ENCODE results near the gene ONECUT2.
"Not testable (repeated sequence)": the region's sequence is repeated elsewhere in the genome, so short reads cannot be mapped to it uniquely, and the experiment has no call there.

Gene ONECUT2

DNA sequence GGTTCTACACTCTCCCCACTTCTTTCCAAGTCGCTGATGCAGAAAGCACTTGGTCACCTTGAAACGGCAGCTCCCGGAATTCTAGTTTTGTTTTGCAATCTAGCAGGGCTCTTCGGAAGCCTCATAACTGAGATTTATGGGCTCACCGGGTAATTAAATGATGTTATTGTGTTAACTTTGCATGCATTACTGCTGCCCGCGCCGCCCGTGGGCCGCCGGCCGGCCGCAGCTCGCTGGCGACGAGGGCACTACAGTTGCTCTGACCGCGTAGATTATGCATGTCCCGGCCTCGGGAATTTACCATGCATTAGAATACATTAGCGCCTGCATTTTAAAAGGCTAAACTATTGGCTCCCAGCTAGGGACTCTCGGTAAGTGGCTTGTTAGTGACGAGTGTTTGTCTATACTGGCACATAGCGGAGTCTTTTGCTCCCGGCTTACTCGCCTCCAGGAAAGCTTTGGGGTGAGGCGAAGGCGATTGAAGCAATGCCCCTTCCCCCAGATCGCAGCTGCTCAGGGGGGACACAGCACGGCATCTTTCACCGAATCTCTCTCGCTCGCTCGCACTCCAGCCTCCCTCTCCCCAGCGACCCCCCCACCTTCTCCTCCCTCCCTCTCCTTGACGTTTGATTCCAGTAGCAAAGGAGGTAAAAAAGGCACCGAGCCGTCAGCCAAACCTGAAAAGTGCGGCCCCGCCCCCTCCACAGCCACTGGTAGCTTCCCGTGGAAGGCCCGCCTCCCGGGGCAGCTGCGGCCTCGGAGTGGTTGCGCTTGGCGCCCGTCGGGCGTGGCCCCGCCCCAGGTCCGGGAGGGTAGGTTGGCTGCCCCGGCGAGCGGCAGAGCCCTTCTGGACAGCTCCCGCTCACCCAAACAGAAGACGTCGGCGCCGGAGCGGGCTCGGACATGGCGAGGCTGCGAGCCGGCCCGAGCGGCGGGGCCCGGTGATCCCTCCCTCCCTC, at the start of gene ONECUT2:
ONECUT2 (plus strand) TSS at position 839 of the 959 bp plus-strand sequence. CDS start 343 bp downstream, outside the sequence.
- no peaks in the 10 kb centered on the region for H3K9me3 Mint-ChIP-seq
- peaks cover 8% of the 10 kb centered on the region for H3K36me3 Mint-ChIP-seq (ENCODE audit: low read depth)
- H3K4me1 Mint-ChIP-seq (ENCODE audit: low read depth), result peaks cover 8% of the 10 kb centered on the region
- H3K27ac Mint-ChIP-seq, result peak within 1 kb of the TSS; percentile 52
- H3K4me3 Mint-ChIP-seq, result no peak within 1 kb of the TSS
- H3K27me3 Mint-ChIP-seq (ENCODE audit: low read depth), result peaks cover 91% of the 10 kb centered on the region

DNA sequence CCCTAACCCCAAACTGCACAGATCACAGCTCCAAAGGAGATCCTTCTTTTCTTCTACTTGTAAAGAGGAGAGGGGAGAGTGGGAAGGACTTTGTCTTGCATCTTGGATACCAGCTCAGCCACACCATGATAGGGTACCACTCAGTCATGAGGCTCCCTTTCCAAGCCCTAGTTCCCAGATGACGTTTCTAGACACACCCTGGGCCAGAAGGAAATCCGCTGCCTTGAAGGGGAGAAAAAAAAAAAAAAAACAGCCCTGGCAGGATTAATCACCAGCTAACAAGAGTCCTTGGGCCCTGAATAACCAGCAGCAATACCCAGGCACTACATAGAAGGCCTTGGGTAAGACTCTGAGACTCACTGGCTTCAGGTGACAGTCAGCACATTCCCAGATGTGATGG, 45.9 kb upstream of the ONECUT2 start:
- Mint-ChIP-seq H3K4me1 (ENCODE audit: low read depth) (no peaks in the 10 kb centered on the region), H3K9me3 (no peaks in the 10 kb centered on the region), H3K36me3 (ENCODE audit: low read depth) (no peaks in the 10 kb centered on the region), H3K27me3 (ENCODE audit: low read depth) (no peaks in the 10 kb centered on the region), H3K27ac (no peak overlapping the region), H3K4me3 (no peak overlapping the region)

DNA sequence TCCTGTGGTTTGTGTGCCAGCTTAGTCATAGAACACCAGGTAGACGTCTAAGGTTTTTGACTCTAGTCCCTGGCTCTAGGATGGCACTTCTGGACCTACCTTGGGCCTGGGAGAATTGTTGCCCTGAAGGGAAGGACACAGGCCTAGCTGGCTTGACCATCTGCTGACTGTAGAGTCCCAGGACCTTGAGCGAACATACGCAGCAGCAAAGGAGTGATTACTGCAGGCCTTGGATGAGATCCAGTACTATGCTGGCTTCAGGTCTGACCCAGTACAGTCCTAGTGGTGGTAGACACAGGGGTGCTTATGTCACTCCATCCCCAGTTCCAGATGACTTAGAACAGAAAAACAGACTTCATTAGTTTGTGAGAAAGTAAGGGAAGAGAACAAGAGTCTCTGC, 45.1 kb upstream of the ONECUT2 start:
- H3K36me3 Mint-ChIP-seq (ENCODE audit: low read depth), result no peaks in the 10 kb centered on the region
- no peak overlapping the region for H3K4me3 Mint-ChIP-seq
- no peaks in the 10 kb centered on the region for H3K4me1 Mint-ChIP-seq (ENCODE audit: low read depth)
- no peaks in the 10 kb centered on the region for H3K27me3 Mint-ChIP-seq (ENCODE audit: low read depth)
- no peaks in the 10 kb centered on the region for H3K9me3 Mint-ChIP-seq
- no peak overlapping the region for H3K27ac Mint-ChIP-seq

DNA sequence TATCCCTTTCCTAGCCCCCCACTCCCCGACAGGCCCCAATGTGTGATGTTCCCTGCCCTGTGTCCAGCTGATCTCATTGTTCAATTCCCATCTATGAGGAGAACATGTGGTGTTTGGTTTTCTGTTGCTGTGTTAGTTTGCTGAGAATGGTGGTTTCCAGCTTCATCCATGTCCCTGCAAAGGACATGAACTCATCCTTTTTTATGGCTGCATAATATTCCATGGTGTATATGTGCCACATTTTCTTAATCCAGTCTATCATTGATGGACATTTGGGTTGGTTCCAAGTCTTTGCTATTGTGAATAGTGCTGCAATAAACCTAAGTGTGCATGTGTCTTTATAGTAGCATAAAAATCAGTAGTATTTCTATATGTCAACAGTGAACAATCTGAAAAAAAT, 40.4 kb upstream of the ONECUT2 start:
- H3K27ac Mint-ChIP-seq; H3K4me1 Mint-ChIP-seq (ENCODE audit: low read depth); H3K27me3 Mint-ChIP-seq (ENCODE audit: low read depth); H3K4me3 Mint-ChIP-seq; H3K9me3 Mint-ChIP-seq; H3K36me3 Mint-ChIP-seq (ENCODE audit: low read depth): not testable (repeated sequence)

DNA sequence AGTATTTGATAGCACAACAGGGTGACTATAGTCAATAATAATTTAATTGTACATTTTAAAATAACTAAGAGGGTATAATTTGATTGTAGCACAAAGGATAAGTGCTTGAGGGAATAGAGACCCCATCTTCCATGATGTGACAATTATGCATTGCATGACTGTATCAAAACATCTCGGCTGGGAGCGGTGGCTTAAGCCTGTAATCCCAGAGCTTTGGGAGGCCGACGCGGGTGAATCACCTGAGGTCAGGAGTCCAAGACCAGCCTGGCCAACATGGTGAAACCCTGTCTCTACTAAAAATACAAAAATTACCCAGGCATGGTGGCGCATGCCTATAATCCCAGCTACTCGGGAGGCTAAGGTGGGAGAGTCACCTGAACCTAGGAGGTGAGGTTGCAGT, 38.3 kb upstream of the ONECUT2 start:
- not testable (repeated sequence) for H3K27me3 Mint-ChIP-seq (ENCODE audit: low read depth)

DNA sequence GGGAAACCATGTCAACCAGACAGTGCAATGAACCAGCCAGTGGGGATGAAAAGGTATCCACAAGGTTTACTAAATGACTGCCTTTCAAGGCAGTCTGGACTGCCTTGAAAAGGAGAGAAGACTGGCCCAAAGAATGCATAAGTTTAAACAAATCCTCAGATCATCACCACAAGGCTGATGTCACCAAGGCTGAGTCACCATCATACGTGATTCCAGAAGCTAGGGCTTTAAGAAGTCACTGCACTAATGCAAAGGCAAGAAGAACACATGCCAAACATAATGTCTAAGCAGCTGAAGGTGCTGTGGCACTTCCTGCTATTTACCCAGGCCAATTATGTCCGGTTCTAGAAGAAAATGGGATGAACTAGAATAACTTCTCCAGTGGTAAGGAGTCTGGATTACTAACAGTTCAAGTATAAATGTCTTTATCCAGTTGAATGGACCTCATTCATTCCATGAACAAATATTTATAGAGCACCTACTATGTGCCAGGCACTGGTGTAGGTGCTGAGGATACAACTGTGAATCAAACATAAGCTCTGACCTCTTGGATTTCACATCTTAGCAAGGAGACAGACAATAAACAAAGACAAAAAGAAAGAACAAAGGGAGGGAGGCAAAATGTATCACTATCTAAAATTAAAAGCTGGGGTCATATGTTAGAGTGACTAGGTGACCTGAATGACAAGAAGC, 37.6 kb upstream of the ONECUT2 start:
- H3K27ac Mint-ChIP-seq, result no peak overlapping the region
- H3K36me3 Mint-ChIP-seq (ENCODE audit: low read depth), result no peaks in the 10 kb centered on the region
- no peaks in the 10 kb centered on the region for H3K4me1 Mint-ChIP-seq (ENCODE audit: low read depth)
- no peak overlapping the region for H3K4me3 Mint-ChIP-seq
- H3K27me3 Mint-ChIP-seq (ENCODE audit: low read depth), result no peaks in the 10 kb centered on the region
- H3K9me3 Mint-ChIP-seq, result no peaks in the 10 kb centered on the region

More for the DNA sequence above, 38.3 kb upstream of the ONECUT2 start:
- H3K9me3 Mint-ChIP-seq; H3K4me3 Mint-ChIP-seq; H3K4me1 Mint-ChIP-seq (ENCODE audit: low read depth); H3K36me3 Mint-ChIP-seq (ENCODE audit: low read depth); H3K27ac Mint-ChIP-seq: not testable (repeated sequence)

DNA sequence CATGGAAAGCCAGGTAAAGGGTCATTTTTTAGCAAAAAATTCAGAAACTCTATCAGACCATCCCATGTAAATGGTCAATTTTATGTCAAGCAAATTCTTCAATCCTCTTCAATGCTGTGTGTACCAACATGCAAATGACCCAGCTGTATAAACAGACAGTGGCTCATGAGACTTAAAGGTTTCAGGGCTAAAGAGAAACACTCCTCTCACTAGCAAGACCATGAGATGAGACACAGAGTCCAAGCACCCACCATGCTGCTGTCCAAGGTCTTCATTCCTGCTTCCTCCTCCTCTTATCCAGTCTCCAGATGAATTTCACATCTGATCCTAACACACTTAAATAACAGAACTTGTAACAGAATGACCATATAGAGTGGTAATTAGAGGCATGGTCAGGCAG, 30.8 kb upstream of the ONECUT2 start:
- H3K9me3 Mint-ChIP-seq, result no peaks in the 10 kb centered on the region
- no peaks in the 10 kb centered on the region for H3K4me1 Mint-ChIP-seq (ENCODE audit: low read depth)
- H3K27ac Mint-ChIP-seq, result no peak overlapping the region
- H3K4me3 Mint-ChIP-seq, result no peak overlapping the region
- no peaks in the 10 kb centered on the region for H3K36me3 Mint-ChIP-seq (ENCODE audit: low read depth)
- H3K27me3 Mint-ChIP-seq (ENCODE audit: low read depth), result no peaks in the 10 kb centered on the region

DNA sequence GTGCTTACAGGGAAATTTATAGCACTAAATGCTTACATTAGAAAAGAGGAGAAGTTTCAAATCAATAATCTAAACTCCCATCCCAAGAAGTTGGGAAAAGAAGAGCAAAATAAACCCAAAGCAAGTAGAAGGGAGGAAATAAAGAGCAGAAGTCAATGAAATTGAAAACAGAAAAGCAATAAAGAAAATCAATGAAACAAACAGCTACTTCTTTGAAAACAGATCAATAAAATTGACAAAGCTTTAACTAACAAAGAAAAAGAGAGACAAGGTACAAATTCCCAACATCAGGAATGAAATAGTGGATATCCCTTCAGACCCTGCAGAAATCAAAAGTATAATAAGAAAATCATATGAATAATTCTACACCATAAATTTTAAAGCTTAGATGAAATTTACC, 25.5 kb upstream of the ONECUT2 start:
- Mint-ChIP-seq H3K27ac (no peak overlapping the region), H3K4me1 (ENCODE audit: low read depth) (no peaks in the 10 kb centered on the region), H3K9me3 (no peaks in the 10 kb centered on the region), H3K27me3 (ENCODE audit: low read depth) (no peaks in the 10 kb centered on the region), H3K4me3 (no peak overlapping the region), H3K36me3 (ENCODE audit: low read depth) (no peaks in the 10 kb centered on the region)

DNA sequence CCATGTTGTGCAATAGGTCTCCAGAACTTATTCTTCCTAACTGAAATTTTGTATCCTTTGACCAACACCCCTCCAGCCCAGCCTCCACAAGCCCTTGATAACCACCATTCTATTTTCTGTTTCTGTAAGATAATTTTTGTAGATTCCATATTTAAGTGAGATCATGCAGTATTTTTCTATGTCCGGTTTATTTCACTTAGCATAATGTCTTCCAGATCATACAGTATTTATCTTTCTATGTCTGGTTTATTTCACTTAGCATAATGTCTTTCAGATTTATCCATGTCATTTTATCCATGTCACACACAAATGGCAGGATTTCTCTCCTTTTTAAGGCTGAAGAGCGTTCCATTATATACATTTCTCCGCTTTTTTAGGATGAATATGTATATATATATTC, 24.4 kb upstream of the ONECUT2 start:
- Mint-ChIP-seq H3K27ac (no peak overlapping the region), H3K9me3 (no peaks in the 10 kb centered on the region), H3K4me3 (no peak overlapping the region), H3K27me3 (ENCODE audit: low read depth) (no peaks in the 10 kb centered on the region), H3K36me3 (ENCODE audit: low read depth) (no peaks in the 10 kb centered on the region), H3K4me1 (ENCODE audit: low read depth) (no peaks in the 10 kb centered on the region)

DNA sequence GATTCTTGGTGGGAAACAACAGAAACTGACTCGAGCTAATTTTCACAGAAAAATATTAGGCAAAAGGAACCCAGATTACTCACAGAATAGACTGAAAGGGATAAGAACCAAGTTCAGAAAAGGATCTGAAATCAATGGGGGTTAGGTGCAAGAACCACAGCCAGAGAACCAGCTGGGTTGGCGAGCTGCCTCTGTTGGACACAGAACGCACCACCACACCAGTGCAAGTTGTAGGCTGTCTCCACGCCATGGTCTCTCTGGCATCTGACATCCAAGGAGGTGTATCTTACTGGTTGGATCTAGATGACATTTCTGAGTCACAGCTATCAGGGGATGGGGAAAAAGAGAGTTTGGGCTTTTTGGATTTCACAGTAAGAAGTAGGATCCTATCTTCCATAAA, 18.6 kb upstream of the ONECUT2 start:
- Mint-ChIP-seq H3K27ac (no peak overlapping the region), H3K4me3 (no peak overlapping the region), H3K36me3 (ENCODE audit: low read depth) (no peaks in the 10 kb centered on the region), H3K4me1 (ENCODE audit: low read depth) (no peaks in the 10 kb centered on the region), H3K9me3 (no peaks in the 10 kb centered on the region), H3K27me3 (ENCODE audit: low read depth) (no peaks in the 10 kb centered on the region)

DNA sequence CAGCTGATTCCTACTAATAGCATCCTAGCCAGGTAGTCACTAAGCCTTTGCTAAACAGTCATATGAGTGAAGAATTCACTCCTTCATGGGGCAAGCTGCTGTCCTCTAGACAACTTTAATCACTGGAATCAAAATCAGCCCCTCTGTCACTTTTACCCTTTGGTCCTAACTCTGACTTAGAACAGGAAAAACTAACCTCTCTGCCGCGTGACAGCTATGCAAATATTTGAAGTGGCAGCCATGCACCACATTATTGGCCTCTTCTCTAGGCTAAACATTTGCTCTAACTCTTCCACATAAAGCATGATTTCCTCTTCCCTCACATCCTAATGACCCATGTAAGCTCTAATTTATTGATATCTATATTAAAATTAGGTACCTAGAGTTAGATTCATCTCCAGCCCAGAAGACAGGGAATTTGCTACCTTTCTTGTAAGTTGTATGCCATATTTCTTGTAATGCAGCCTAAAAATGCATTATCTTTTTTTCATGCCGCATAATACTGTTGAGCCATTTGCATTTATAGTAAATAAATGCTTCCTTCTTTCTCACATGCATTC, 12.8 kb upstream of the ONECUT2 start:
- Mint-ChIP-seq H3K4me3 (no peak overlapping the region), H3K36me3 (ENCODE audit: low read depth) (no peaks in the 10 kb centered on the region), H3K27me3 (ENCODE audit: low read depth) (peaks cover 29% of the 10 kb centered on the region), H3K9me3 (no peaks in the 10 kb centered on the region), H3K27ac (no peak overlapping the region), H3K4me1 (ENCODE audit: low read depth) (no peaks in the 10 kb centered on the region)

DNA sequence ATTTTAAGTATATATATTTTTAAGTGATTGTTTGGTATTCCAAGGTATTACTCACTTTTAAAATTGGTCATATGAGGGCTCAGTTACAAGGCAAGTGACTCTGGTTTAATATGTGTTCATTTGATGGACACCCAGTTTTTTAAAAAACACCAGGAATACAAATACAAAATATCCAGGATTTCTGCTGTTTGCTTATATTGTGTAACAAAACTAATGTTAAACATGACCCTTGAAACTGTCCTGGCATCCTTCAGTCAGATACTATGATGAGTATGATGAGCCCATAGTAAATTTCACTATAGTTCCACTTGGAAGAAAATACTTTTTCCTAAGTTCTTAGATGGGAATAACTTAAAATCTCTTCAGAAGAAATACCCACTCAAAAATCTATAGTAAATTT, 11.4 kb upstream of the ONECUT2 start:
- H3K36me3 Mint-ChIP-seq (ENCODE audit: low read depth), result no peaks in the 10 kb centered on the region
- no peaks in the 10 kb centered on the region for H3K9me3 Mint-ChIP-seq
- no peak overlapping the region for H3K27ac Mint-ChIP-seq
- H3K4me1 Mint-ChIP-seq (ENCODE audit: low read depth), result no peaks in the 10 kb centered on the region
- H3K4me3 Mint-ChIP-seq, result no peak overlapping the region
- peaks cover 31% of the 10 kb centered on the region for H3K27me3 Mint-ChIP-seq (ENCODE audit: low read depth)

DNA sequence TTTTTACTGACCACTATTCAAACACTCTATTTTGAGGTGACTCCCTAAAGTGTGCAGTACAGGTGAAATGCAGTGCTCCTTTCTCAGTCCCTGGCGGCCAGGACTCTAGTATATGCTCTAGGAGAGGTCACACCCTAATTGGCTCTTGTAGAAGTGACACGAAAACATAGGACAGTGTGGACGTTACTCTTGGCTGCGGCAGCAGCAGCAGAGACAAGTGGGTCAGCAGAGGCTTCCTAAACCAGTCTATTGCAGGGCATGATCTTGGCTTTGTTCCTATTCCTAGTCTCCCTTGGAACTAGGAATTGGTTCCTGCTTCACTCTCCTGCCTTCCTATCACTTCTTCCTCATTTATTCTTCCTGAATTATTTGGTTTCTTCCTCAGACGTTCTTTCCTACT, 10.1 kb upstream of the ONECUT2 start:
- H3K4me1 Mint-ChIP-seq (ENCODE audit: low read depth), result peaks cover 8% of the 10 kb centered on the region
- H3K4me3 Mint-ChIP-seq, result no peak overlapping the region
- no peaks in the 10 kb centered on the region for H3K9me3 Mint-ChIP-seq
- H3K27me3 Mint-ChIP-seq (ENCODE audit: low read depth), result peaks cover 44% of the 10 kb centered on the region
- no peak overlapping the region for H3K27ac Mint-ChIP-seq
- peaks cover 6% of the 10 kb centered on the region for H3K36me3 Mint-ChIP-seq (ENCODE audit: low read depth)

DNA sequence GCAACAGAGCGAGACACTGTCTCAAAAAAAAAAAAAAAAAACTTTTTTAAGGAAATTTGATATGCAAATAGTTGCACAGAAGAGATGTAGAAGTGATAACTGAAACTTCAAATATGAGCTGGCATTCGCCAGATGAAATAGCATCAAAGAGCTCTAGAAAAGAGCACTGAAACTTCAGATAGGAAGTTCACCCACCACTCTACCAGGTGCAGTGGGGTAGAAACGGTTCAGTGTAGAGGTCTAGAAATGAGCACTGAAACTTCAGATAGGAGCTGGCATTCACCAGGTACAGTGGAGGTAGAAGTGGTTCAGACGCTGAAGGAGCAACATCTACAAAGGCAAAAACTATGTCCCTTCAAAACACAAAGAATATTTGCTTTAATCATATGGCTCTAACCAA, 9.0 kb upstream of the ONECUT2 start:
- no peak overlapping the region for H3K4me3 Mint-ChIP-seq

More for the DNA sequence above, 9.0 kb upstream of the ONECUT2 start:
- peaks cover 8% of the 10 kb centered on the region for H3K4me1 Mint-ChIP-seq (ENCODE audit: low read depth)
- peaks cover 6% of the 10 kb centered on the region for H3K36me3 Mint-ChIP-seq (ENCODE audit: low read depth)
- no peaks in the 10 kb centered on the region for H3K9me3 Mint-ChIP-seq
- no peak overlapping the region for H3K27ac Mint-ChIP-seq
- peaks cover 54% of the 10 kb centered on the region for H3K27me3 Mint-ChIP-seq (ENCODE audit: low read depth)
